Stomach (tissue), 4 donors: ENCODE data around the gene ABR.

ENCODE experiments used
- CTCF ChIP-seq, 7 experiments: fragments of 450-650 bp in 4 of 7; fragments of 200-600 bp in 3 of 7; sonication (generic) in 3 of 7; IDR thresholded peaks; one replicate each; pipeline ENCODE4 v1.5.1; 2016 to 2019; ENCODE audit warnings: antibody characterized with exemption in 7 of 7, control low read depth in 2 of 7, mild to moderate bottlenecking in 1 of 7
- EP300 ChIP-seq: sonication (generic); formaldehyde crosslinking; IDR thresholded peaks from one replicate; pipeline ENCODE4 v1.6.1; 2017; ENCODE audit warnings: antibody characterized with exemption
- POLR2A ChIP-seq, 4 donors: fragments of 450-650 bp; IDR thresholded peaks; one replicate each; pipeline ENCODE4 v1.6.1; 2016; ENCODE audit warnings: antibody characterized with exemption in 4 of 4, control low read depth in 2 of 4, mild to moderate bottlenecking in 1 of 4, moderate library complexity in 1 of 4
- POLR2AphosphoS5 ChIP-seq, 3 donors: sonication (generic); formaldehyde crosslinking; IDR thresholded peaks; one replicate each; pipeline ENCODE4 v1.6.1; 2016; ENCODE audit warnings: antibody characterized with exemption in 3 of 3

GRCh38 chr17:1037238-1037879, 142.4 kb downstream of the ABR start:
- no peak for TF ChIP-seq CTCF (IDR thresholded peaks at IDR 0.05)
- no peak for TF ChIP-seq POLR2AphosphoS5 (IDR thresholded peaks at IDR 0.05)
- no peak for TF ChIP-seq POLR2A (IDR thresholded peaks at IDR 0.05)
- no peak for TF ChIP-seq EP300
